HCT116 (cell line): ENCODE results near the gene SLC12A8.

Source experiments
- ATF3 ChIP-seq: IDR thresholded peaks from 2 replicates; pipeline ENCODE4 v1.6.1; 2012
- CTCF ChIP-seq, 3 experiments: fragments of 200-600 bp in 1 of 3; sonication (generic) in 1 of 3; IDR thresholded peaks in 2 of 3; conservative IDR thresholded peaks in 1 of 3; 2 replicates each; pipeline ENCODE4 v1.5.1; 2012 to 2017; ENCODE audit warnings: low read depth in 2 of 3, low read length in 2 of 3, antibody characterized with exemption in 1 of 3, borderline replicate concordance in 1 of 3, control low read depth in 1 of 3, mild to moderate bottlenecking in 1 of 3, mixed read lengths in 1 of 3, mixed run types in 1 of 3, moderate library complexity in 1 of 3; ENCODE audit not compliant: insufficient read depth in 1 of 3
- EZH2 ChIP-seq: fragments of 200-600 bp; sonication (generic); IDR thresholded peaks from 2 replicates; pipeline ENCODE4 v1.6.1; 2017; ENCODE audit warnings: antibody characterized with exemption, mixed run types
- EZH2phosphoT487 ChIP-seq: fragments of 200-600 bp; IDR thresholded peaks from 2 replicates; pipeline ENCODE4 v1.6.1; 2018; ENCODE audit warnings: antibody characterized with exemption, borderline replicate concordance
- FOSL1 ChIP-seq: IDR thresholded peaks from 2 replicates; pipeline ENCODE4 v1.6.1; 2012; ENCODE audit warnings: low read depth
- POLR2A ChIP-seq: IDR thresholded peaks from 2 replicates; pipeline ENCODE4 v1.7.0; 2011; ENCODE audit warnings: borderline replicate concordance; ENCODE audit not compliant: insufficient read depth, insufficient read length; ENCODE audit errors: extremely low read depth
- POLR2AphosphoS5 ChIP-seq: IDR thresholded peaks from 2 replicates; pipeline ENCODE4 v1.6.1; 2011; ENCODE audit warnings: mild to moderate bottlenecking, low read depth, low read length, moderate library complexity
- RAD21 ChIP-seq: IDR thresholded peaks from 2 replicates; pipeline ENCODE4 v1.6.1; 2012; ENCODE audit warnings: low read depth, mild to moderate bottlenecking
- REST ChIP-seq: IDR thresholded peaks from 2 replicates; pipeline ENCODE4 v1.6.1; 2012; ENCODE audit warnings: low read depth
- SIN3A ChIP-seq: IDR thresholded peaks from 2 replicates; pipeline ENCODE4 v1.6.1; 2012; ENCODE audit warnings: low read depth
- SP1 ChIP-seq: IDR thresholded peaks from 2 replicates; pipeline ENCODE4 v1.6.1; 2012; ENCODE audit warnings: low read depth
- ZFX ChIP-seq: fragments of 450-650 bp; IDR thresholded peaks from 2 replicates; pipeline ENCODE4 v1.6.1; 2017
- ZNF274 ChIP-seq: fragments of 200-500 bp; sonication (Bioruptor generic); IDR thresholded peaks from 2 replicates; pipeline ENCODE4 v1.6.1; 2014; ENCODE audit warnings: mild to moderate bottlenecking, low read depth, low read length, inconsistent platforms

DNA sequence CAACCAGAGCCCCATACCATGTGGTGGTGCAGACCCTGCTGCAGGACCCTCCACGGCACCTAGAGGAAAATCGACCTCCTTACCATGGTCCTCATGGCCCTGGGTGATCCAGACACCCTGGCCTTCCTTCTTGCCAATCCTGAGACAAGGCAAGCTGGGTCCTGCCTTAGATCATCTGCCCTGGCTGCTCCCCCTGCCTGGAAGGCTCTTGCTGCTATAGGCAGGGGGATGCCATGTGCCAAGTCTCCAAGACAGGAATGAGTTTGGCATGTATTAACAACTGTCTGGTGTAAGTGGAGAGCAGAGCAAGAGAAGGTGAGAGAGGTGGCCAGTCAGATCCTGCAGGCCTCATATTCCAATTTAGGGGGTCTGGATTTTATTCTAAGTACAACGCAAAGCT is 164.3 kb downstream of the SLC12A8 start:
- no peak for TF ChIP-seq SP1
- TF ChIP-seq CTCF (IDR thresholded peaks at IDR 0.05 in 2 of 3, conservative IDR thresholded peaks at IDR 0.05 in 1 of 3; ENCODE audit: borderline replicate concordance in 1 of 3, insufficient read depth in 1 of 3, low read depth in 2 of 3, low read length in 2 of 3): no peak
- TF ChIP-seq POLR2A: no peak
- TF ChIP-seq POLR2AphosphoS5: no peak
- TF ChIP-seq REST: no peak
- no peak for TF ChIP-seq RAD21
- no peak for TF ChIP-seq EZH2phosphoT487
- no peak for TF ChIP-seq ZFX
- no peak for TF ChIP-seq ZNF274
- no peak for TF ChIP-seq ATF3
- TF ChIP-seq SIN3A: no peak
- TF ChIP-seq FOSL1: no peak
- no peak for TF ChIP-seq EZH2
